ENCODE measurements around the gene TMEM92. TPM values are rescaled to one million over a fixed set of nuclear protein-coding genes. Genes with fewer than 3 reads are reported as not detected.

The TMEM92 gene
- total RNA-seq (2014; rRNA removed; shearing (Covaris generic)) (not detected in 2 replicates), total RNA-seq (2022) (not detected in 2 replicates), Bru-seq, nascent RNA (percentile 9 among the genes with signal in this experiment), BruChase-seq, experiment 1, labeled RNA remaining after a 6-hour chase (percentile 10 among the genes with signal in this experiment), BruChase-seq, experiment 2, labeled RNA remaining after a 2-hour chase (not detected)
- long read RNA-seq, result 0 reads

DNA sequence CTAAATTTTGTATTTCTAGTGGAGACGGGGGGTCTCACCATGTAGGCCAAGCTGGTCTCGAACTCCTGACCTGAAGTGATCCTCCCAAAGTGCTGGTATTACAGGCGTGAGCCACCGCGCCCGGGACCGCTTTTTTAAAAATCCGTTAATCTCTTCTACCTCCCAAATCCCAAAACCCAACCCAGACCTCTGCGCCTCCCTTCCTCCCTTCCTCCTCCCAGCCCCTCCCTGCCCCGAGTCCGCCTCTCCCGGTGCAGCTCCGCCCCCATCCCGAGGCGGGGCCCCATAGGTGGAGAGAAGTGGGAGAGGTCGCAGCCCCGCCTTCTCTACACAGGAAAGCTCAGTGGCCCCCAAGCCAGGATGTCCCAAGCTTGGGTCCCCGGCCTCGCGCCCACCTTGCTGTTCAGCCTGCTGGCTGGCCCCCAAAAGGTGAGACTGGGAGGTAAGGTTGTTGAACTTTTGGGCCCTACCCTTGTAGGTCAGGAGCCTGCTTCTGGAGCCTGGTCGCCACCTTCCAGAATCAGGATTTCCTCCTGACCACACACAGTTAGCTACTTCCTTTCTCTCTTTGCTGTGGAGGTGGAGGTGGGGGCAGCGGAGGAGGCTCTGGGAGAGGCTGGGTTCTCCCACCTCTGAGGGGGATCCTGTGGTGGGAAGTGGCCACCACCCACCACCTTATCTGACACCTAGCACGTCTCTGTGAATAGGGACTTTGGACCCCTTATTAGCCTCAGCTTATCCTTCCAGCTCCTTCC is at the start of gene TMEM92:
TMEM92 (plus strand) TSS at position 325 of the 755 bp plus-strand sequence; CDS start at position 361, 36 bp downstream.
- Histone ChIP-seq H3K79me2 (ENCODE audit: insufficient read depth, low read depth, low read length) (no peaks in the 10 kb centered on the region), H3K4me3 (ENCODE audit: low read depth, low read length, poor library complexity, severe bottlenecking) (no peak within 1 kb of the TSS), H4K20me1 (ENCODE audit: insufficient read depth, low read length) (no peaks in the 10 kb centered on the region), H3K4me2 (ENCODE audit: low read length) (peak within 1 kb of the TSS; percentile 60; the same call in 1 of the 2 replicates), H3K27ac (ENCODE audit: low read depth, low read length, poor library complexity, severe bottlenecking) (no peak within 1 kb of the TSS), H3K9me3 (ENCODE audit: low read length) (no peaks in the 10 kb centered on the region), H3K9me2 (ENCODE audit: insufficient read depth, low read length) (no peaks in the 10 kb centered on the region), H3K4me1 (ENCODE audit: insufficient read depth, low read length, poor library complexity, severe bottlenecking) (no peaks in the 10 kb centered on the region), H2AFZ (ENCODE audit: low read length) (no peak within 1 kb of the TSS), H3K36me3 (ENCODE audit: insufficient read depth, low read length) (no peaks in the 10 kb centered on the region)
- no TSS peak for BruUV-seq (replicated peaks)
- ChIA-PET CTCF (ENCODE audit: unreplicated experiment) (interaction anchor here (1.6 kb wide), 1 partner anchor 74 kb away, joined by 12 read pairs; no protein-coding TSS in a partner anchor), POLR2A (no interaction called here)
- intact Hi-C loops (cut with micrococcal nuclease; ENCODE audit: unreplicated experiment), result no loop called here
- TF ChIP-seq EZH2phosphoT487 (IDR thresholded peaks at IDR 0.05; ENCODE audit: borderline replicate concordance, low read depth, low read length), result no peak
- TF ChIP-seq, protein P1, sequence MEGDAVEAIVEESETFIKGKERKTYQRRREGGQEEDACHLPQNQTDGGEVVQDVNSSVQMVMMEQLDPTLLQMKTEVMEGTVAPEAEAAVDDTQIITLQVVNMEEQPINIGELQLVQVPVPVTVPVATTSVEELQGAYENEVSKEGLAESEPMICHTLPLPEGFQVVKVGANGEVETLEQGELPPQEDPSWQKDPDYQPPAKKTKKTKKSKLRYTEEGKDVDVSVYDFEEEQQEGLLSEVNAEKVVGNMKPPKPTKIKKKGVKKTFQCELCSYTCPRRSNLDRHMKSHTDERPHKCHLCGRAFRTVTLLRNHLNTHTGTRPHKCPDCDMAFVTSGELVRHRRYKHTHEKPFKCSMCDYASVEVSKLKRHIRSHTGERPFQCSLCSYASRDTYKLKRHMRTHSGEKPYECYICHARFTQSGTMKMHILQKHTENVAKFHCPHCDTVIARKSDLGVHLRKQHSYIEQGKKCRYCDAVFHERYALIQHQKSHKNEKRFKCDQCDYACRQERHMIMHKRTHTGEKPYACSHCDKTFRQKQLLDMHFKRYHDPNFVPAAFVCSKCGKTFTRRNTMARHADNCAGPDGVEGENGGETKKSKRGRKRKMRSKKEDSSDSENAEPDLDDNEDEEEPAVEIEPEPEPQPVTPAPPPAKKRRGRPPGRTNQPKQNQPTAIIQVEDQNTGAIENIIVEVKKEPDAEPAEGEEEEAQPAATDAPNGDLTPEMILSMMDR (conservative IDR thresholded peaks at IDR 0.05; ENCODE audit: low read length), result no peak
- no peak for DNase-seq (ENCODE audit: low spot score)

DNA sequence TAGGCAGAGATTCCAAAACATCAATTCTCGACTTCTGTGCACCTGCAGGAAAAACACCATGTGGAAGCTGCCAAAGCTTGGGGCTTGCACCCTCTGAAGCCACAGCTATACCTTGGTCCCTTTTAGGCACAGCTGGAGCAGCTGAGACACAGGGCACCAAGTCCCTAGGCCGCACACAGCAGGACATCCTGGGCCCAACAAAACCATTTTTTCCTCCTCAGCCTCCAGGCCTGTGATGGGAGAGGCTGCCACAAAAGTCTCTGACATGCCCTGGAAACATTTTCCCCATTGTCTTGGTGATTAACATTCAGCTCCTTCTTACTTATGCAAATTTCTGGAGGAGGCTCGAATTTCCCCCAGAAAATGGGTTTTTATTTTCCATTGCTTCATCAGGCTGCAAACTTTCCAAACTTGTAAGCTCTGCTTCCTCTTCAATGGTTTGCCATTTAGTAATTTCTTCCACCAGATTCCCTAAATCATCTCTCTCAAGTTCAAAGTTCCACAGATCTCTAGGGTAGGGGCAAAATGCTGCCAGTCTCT is 48.5 kb upstream of the TMEM92 start:
- no peaks in the 10 kb centered on the region for H4K20me1 ChIP-seq (ENCODE audit: insufficient read depth, low read length)
- intact Hi-C loops (cut with micrococcal nuclease; ENCODE audit: unreplicated experiment), result no loop called here
- BruUV-seq (replicated peaks), result no TSS peak
- no peak overlapping the region for H3K4me3 ChIP-seq (ENCODE audit: low read depth, low read length, poor library complexity, severe bottlenecking)
- no peaks in the 10 kb centered on the region for H3K4me1 ChIP-seq (ENCODE audit: insufficient read depth, low read length, poor library complexity, severe bottlenecking)
- H3K4me2 ChIP-seq (ENCODE audit: low read length), result no peak overlapping the region
- no peak for TF ChIP-seq EZH2phosphoT487 (IDR thresholded peaks at IDR 0.05; ENCODE audit: borderline replicate concordance, low read depth, low read length)
- ChIA-PET CTCF (ENCODE audit: unreplicated experiment) (no interaction called here), POLR2A (no interaction called here)
- no peaks in the 10 kb centered on the region for H3K9me3 ChIP-seq (ENCODE audit: low read length)
- no peak for DNase-seq (ENCODE audit: low spot score)
- no peaks in the 10 kb centered on the region for H3K9me2 ChIP-seq (ENCODE audit: insufficient read depth, low read length)
- H3K79me2 ChIP-seq (ENCODE audit: insufficient read depth, low read depth, low read length), result no peaks in the 10 kb centered on the region
- H2AFZ ChIP-seq (ENCODE audit: low read length), result no peak overlapping the region
- no peaks in the 10 kb centered on the region for H3K36me3 ChIP-seq (ENCODE audit: insufficient read depth, low read length)
- no peak overlapping the region for H3K27ac ChIP-seq (ENCODE audit: low read depth, low read length, poor library complexity, severe bottlenecking)

DNA sequence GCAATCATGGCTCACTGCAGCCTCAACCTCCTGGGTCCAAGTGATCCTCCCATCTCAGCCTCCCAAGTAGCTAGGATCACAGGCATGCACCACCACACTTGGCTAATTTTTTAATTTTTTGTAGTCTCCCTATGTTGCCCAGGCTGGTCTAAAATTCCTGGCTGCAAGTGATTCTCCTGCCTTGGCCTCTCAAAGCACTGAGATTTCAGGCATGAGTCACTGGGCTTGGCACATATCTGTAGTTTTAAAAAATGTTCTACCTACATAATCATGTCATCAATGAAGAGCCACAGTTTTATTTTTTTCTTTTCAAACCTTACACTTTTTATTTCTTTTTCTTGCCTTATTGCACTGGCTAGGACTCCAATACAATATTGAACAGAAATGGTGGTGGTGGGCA is 39.7 kb upstream of the TMEM92 start:
- DNase-seq (ENCODE audit: low spot score), result no peak
- TF ChIP-seq, protein P1 (conservative IDR thresholded peaks at IDR 0.05; ENCODE audit: low read length), result no peak
- Histone ChIP-seq H3K36me3 (ENCODE audit: insufficient read depth, low read length) (no peaks in the 10 kb centered on the region), H3K4me3 (ENCODE audit: low read depth, low read length, poor library complexity, severe bottlenecking) (no peak overlapping the region), H3K9me3 (ENCODE audit: low read length) (no peaks in the 10 kb centered on the region; the same call in 1 of the 2 replicates), H3K9me2 (ENCODE audit: insufficient read depth, low read length) (no peaks in the 10 kb centered on the region), H3K79me2 (ENCODE audit: insufficient read depth, low read depth, low read length) (no peaks in the 10 kb centered on the region), H3K4me1 (ENCODE audit: insufficient read depth, low read length, poor library complexity, severe bottlenecking) (no peaks in the 10 kb centered on the region), H2AFZ (ENCODE audit: low read length) (no peak overlapping the region), H3K4me2 (ENCODE audit: low read length) (no peak overlapping the region), H4K20me1 (ENCODE audit: insufficient read depth, low read length) (no peaks in the 10 kb centered on the region), H3K27ac (ENCODE audit: low read depth, low read length, poor library complexity, severe bottlenecking) (no peak overlapping the region)
- CTCF ChIA-PET (ENCODE audit: unreplicated experiment), result no interaction called here
- POLR2A ChIA-PET, result no interaction called here
- BruUV-seq (replicated peaks), result no TSS peak
- intact Hi-C loops (cut with micrococcal nuclease; ENCODE audit: unreplicated experiment), result no loop called here

All from OCI-LY7 (cell line).